ENCODE measurements around the gene MYO18B.
"Not testable (repeated sequence)": the region's sequence is repeated elsewhere in the genome, so short reads cannot be mapped to it uniquely, and the experiment has no call there.

MYO18B gene, protein sequence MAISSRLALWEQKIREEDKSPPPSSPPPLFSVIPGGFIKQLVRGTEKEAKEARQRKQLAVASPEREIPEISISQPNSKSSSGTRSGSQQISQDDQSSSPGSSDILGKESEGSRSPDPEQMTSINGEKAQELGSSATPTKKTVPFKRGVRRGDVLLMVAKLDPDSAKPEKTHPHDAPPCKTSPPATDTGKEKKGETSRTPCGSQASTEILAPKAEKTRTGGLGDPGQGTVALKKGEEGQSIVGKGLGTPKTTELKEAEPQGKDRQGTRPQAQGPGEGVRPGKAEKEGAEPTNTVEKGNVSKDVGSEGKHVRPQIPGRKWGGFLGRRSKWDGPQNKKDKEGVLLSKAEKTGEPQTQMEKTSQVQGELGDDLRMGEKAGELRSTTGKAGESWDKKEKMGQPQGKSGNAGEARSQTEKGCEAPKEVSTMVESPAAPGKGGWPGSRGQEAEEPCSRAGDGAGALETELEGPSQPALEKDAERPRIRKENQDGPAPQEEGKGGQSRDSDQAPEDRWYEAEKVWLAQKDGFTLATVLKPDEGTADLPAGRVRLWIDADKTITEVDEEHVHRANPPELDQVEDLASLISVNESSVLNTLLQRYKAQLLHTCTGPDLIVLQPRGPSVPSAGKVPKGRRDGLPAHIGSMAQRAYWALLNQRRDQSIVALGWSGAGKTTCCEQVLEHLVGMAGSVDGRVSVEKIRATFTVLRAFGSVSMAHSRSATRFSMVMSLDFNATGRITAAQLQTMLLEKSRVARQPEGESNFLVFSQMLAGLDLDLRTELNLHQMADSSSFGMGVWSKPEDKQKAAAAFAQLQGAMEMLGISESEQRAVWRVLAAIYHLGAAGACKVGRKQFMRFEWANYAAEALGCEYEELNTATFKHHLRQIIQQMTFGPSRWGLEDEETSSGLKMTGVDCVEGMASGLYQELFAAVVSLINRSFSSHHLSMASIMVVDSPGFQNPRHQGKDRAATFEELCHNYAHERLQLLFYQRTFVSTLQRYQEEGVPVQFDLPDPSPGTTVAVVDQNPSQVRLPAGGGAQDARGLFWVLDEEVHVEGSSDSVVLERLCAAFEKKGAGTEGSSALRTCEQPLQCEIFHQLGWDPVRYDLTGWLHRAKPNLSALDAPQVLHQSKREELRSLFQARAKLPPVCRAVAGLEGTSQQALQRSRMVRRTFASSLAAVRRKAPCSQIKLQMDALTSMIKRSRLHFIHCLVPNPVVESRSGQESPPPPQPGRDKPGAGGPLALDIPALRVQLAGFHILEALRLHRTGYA (N-terminal part only)

DNA sequence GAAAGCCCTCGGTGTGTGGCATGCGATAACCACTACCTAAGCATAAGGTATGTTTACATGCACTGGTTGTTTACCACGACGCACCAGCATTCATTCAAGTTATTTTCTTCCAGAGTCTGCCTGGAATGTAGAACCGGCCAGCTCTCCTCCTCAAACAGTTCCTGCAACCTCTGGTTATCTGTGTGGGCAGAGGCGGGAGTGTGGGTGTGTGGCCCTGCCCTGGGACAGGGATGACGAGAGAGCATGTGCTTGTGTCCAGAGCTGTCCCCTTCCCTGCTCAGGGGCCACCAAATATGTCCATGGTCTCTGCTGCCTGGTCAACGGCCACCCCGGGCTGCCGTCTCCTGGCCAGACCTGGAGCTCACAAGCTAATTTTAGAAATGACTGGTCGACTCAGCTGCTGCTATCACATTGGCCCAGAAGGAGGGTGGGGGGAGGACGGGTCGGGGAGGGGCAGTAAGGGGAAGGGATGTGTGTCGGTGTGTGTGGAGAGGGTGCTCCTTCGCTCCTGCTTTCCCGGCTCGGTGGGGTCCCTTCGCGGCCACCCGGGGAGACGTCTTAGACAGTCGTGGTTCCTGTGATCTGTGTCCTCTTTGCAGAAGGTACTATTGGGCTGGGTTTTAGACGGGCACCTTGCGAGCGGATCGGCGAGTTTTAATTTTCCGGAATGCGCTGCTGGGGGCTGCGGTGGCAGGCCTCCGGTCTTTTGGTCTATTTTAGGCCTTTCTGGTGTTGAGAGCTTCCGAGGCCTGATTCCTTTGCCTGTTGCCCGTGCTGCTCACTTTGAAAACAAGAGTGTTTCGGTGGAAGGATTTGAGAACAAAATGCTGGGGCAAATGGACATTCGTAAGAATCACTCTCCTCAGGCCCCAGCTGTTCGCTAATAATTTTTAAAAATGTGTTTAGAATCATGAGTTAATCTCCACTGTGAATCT is at the start of gene MYO18B:
Gene MYO18B (plus strand): TSS at position 497 of the 935 bp plus-strand sequence. CDS start 18,905 bp downstream, outside the sequence.
- no peak for DNase-seq (ENCODE audit: low read depth in 2 of 2)

DNA sequence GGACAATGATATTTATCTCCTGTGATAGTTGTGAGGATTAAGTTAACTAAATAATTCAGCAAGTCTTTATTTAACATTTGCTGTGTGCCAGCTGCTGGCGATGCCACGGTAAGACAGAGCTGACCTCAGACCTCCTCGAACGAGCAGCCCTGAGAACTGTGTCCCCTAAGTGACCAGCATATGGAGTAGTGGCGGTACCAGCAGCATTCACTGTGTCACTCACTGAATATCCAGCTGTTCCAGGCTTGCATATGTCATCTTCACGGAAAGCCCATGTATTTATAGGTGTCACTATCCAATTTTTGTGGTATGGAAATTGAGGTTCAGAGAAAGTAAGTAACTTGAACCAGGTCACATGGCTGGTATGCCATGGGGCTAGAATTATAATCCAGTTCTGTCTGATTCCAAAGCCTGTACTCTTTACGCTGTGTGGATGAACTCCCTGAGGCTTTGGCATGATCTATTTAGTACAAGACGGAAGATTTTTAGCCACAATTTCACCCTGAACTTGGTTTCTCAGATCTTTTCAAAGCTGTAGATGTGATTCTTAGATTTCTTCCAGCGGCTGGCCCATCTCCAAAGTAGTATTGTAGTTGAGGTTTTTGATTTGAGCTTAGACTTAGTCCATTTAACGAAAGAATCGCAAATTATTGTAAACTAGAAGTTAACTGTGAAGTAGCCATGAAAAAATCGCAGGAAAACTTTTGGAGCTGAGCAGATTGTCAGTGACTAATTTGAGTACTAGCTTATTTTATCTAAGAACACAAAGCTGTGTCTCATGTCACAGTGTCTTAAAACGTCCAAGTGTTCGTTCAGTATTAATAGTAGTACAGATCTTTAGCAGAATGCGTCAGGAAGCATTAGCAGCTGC is 49.4 kb upstream of the MYO18B start:
- DNase-seq (ENCODE audit: low read depth in 2 of 2), result no peak

DNA sequence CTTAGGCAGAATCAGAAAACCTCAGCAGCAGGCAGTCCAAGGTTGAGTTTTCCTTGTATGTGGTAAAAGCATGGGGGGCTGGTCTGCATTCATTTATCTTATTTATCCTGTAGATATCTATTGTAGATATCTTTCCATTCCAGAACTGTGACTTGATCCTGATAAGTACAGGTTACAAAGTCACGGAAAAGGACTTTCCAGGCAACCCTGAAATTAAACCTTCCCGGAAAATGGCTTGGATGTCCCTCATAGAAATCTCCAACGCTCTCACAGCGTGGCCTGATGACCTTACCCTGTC is 48.8 kb upstream of the MYO18B start:
- no peak for DNase-seq (ENCODE audit: low read depth in 2 of 2)

DNA sequence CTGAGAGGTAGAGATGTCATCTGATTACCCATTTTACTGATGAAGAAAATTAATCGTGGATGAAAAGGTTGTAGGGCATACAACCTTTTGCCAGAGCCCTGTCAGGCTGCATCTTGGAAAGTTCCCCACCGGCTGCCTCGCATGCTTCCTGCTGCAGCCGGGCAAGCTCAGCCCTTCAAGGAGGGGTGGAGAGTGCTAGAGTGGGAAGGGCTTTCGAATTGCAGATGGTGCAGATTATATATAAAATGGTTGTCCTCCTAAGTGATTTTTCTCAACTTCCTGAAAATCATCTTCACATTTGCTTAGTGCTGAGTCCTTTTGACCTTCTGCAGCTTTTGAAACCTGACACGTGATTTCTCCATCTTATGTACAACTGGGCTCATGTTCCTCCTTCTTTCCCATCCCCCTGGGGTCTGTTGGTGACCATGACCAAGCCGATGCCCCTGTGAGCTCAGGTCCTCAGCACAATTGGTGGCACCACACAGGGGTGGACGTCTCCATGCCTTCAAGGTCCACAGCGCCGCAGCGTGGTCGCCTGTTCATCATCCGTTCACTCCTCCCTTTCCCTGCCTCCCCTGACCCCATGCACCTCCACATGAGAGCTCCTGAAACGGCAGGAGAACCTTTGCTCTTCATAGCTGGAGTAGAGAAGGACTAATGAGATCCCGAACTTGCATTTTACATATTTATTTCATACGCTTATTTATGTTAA is 47.6 kb upstream of the MYO18B start:
- DNase-seq (ENCODE audit: low read depth in 2 of 2), result no peak

DNA sequence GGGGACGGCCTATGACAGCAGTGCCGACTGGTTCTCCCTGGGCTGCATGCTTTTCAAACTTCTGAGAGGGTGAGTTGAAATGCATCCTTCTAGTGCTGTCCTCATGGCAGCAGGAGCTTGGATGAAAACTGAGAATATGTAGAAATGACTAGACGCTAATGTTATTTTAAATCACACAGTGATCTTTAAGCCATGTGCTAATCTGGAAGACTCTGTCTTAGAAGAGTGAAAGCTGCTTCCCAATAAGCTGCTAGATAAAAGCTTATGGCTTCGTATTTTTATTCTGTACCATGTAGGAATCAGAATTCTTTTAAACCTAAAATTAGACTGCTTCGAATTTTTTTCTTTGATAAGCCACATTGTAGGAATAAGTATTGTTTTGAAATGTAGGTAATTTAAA is 46.8 kb upstream of the MYO18B start:
- no peak for DNase-seq (ENCODE audit: low read depth in 2 of 2)

DNA sequence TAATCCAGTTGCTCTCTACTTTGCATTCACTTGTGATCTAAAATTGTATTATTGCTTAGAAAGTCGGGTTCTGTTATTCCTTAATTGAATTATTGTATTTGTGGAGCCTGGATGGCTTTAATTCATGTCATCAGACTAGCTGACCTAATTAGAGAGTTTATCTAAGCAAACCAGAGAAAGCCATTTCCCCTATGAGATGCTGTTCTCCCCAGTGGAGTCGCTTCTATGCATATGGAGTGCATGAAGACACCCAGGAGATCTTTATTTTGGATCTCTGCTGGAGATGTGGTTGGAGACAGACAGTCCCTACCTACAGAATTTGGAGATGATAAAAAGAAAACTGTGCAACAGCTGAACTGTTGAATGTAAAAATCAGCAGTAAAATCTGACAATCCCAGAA is 45.2 kb upstream of the MYO18B start:
- DNase-seq (ENCODE audit: low read depth in 2 of 2), result no peak

DNA sequence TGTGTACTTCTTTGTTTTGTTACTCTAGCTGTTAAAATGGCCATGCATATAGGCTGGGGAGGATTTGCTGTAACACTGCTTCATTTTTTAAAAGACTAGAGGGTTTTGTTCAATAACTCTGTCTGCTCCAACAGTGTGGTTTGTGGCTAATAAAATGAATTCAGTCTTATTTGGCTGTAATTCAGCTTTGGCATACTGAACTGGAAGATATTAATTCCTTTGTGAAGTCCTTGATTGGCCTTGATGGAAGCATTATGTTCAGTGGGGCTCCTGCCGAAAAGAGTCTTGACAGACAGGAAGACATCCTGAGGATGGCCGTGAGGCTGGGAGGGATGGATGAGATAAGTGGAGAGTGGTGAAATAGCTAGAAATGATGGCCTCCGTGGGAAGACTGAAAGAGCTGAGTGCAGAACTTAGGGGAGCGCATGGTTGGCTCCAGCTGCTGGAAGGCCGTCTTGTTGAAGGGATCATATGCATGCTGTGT is 44.8 kb upstream of the MYO18B start:
- no peak for DNase-seq (ENCODE audit: low read depth in 2 of 2)

DNA sequence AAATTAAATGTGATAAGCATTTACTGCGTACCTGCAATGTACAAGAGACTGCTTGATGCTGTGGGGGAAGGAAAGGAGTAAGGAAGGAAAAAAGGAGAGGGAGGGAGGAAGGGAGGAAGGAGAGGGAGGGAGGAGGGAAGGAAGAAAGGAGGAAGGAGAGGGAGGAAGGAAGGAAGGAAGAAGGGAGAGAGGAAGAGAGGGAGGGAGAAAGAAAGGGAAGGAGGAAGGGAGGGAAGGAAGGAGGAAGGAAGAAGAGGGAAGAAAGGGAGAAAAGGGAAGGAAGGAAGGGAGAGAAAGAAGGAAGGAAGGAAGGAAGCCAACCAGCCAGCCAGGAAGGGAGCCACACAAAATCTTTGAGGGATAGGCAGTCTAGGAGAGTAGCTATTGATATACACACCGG is 44.0 kb upstream of the MYO18B start:
- no peak for DNase-seq (ENCODE audit: low read depth in 2 of 2)

DNA sequence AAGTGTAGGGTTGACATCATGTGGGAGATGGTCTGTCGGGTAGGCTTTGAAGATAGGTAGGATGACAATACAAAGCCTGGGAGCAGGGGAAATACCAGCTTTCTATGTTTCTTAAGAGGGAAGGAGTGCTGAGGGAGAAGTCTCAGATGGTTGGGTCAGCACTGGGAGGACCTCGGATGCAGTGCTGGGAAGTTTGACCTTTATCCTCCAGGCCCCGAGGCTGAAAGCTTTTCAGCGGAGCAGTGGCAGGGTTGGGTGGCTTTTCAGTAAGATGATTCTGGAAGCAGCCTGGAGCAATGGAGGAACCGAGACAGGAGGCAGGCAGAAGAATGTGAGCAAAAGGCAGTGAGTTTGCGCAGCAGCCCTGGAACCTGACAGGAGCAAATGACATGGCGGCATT is 43.5 kb upstream of the MYO18B start:
- DNase-seq (ENCODE audit: low read depth in 2 of 2), result no peak

DNA sequence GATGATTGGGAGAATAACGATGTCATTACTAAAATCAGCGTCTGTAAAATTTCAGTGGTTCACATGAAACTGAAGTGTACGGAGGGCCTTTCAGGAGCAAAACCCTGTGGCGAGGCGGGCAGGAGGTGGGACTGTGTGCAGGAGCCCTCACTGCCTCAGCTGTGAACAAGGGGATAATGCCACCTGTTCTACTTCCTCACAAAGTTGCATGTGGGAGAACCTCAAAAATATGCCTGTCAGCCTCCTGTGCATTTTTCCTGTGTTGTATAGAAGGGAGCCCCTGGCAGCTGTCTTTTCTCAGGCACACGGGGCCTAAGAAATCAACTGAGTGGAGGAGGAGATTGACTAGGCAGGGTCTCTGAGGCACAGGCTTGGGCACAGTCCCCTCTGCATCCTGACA is 43.0 kb upstream of the MYO18B start:
- DNase-seq (ENCODE audit: low read depth in 2 of 2), result no peak

DNA sequence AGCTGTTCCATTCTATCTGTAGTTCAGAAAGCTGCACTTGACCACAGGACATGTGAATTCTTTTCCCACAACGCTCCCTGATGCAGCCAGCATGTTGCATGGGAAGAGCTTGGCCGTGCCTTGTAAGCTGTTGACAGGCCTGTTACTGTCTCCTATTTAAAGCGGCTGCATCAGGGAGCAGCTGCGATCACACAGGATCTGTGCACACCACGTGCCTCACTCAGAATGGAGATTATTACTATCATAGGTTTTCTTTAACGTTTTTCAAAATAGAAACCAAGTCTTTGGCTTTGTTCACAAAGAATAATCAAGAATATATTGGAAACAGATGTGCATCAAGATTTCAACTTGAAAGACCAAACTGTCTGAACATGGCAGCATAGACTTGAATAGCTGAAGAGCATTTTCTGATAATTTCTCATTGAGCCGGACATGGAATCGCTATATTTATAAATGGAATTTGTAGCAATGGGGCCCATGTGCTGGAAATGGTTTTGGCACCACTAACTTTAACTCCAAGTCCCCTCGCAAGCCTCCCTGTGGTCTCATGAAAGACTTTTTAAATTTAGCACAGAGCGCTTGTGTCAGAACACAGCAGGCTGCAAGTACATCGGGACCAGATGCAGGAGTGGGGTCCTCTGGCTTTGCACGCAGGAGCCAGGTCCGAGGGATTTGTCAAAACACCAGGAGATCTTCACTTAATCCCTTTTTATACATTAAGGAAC is 40.8 kb upstream of the MYO18B start:
- DNase-seq (ENCODE audit: low read depth in 2 of 2), result no peak

DNA sequence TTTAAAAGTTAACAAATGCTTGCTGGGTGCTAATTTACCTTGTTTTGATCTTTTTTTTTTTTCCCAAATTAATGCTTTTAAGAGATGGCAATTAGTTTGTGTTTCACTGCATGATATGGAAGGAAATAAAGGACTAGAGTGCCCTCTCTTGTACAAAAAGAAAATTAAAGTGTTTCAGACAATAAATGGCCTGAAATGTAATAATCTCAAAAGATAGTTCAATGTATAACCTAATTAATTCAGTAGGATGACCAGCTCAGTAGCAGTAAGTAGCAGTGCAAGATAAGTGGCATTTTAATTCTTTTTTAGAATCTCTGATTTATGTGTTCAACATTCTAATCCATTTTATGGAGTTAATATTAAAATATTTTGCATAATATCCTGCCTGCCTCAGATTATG is 39.9 kb upstream of the MYO18B start:
- DNase-seq (ENCODE audit: low read depth in 2 of 2), result no peak

DNA sequence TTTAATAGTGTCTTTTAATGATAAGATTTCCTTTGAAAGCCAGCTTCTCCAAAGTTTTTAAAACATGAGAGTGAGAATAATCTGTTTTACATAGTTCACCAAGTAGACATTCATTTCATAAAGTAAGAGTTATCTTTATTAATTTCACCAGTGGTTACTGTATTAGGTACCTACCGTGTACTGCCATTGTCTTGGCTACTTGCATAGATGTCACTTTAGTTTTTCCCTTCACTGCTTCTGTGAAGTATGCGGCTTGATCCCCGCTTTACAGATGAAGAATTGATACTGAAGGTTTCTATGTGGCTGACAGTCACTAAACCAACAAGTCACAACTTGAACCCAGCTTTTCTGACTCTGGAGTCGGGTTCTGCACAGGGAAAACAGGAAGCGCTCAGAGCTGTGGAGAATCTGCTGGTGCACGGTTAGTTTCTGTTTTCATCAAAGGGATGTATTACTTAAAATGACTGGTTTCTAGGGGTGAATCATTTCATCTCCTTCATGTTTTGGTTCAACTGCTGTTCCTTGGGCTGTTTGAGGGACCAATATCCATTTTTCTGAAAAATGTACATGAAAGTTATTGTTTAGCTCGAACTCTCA is 39.3 kb upstream of the MYO18B start:
- no peak for DNase-seq (ENCODE audit: low read depth in 2 of 2)

DNA sequence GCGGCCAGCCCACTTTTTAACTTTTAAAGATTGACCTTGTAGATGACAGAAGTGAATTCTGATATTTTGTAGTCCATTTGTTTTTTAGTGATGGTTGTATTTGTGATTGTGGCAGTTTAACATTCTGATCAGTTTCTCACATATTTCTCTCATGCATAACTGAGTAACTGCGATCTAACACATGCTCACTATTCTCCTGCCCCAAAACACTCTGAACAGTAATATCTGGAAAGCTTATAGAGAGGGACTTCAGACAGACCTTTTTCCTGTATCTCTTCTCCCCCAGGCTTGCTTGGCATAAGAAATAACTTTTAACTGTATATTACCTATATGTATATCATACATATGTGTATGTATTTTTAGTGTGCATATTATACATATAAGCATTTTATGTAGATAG is 37.3 kb upstream of the MYO18B start:
- DNase-seq (ENCODE audit: low read depth in 2 of 2), result no peak

DNA sequence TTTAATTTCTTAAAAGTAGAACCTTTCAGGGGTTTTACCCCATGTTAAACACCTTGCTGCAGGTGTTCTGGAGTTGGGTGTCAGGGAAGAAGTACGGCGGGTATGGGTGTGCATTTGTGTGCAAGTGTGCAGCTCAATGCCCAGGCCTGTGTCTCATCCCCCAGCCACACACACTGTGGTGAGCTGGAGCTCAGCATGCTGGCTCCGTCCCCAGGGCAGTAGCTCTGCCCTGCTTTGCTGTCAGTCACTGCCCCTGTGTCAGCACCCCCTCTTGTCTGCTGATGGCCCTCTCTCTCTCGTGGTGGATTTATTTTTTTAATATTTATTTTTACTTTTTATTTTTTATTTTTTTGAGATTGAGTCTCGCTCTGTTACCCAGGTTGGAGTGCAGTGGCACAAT is 35.8 kb upstream of the MYO18B start:
- DNase-seq (ENCODE audit: low read depth in 2 of 2), result no peak

DNA sequence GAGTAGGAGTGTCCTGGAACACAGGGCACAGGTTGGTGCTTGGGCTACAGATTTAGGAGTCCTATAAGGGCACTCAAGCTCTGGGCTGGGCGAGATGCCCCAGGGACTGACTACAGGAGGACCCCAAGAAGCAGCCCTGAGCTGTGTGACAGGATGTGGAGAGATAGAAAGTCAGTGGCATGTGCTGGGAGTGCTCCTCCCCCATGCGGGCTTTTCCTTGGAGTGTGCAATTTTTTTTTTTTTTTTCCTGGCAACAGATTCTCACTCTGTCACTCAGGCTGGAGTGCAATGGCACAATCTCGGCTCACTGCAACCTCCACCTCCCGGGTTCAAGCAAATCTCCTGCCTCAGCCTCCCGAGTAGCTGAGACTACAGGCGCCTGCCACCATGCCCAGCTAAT is 33.6 kb upstream of the MYO18B start:
- DNase-seq (ENCODE audit: low read depth in 2 of 2), result not testable (repeated sequence)

DNA sequence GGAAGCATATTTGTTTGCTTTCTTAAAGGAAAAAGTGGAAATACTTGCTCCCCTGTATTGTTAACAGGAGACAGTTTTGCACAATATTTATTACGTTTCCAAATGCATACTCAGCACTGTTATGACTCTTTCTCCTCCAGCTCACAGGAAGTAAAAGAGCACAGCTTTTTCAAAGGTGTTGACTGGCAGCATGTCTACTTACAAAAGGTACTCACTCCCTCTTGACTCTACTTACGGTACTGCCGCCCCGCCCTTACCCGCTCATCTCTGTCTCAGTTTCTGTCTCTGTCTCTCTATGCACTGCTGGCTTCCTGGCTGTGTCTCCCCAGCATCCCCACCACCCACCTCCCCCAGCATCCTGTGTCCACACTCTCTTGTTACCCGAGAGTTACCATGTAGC is 32.2 kb upstream of the MYO18B start:
- peak; percentile 8 to 19 for DNase-seq (ENCODE audit: low read depth in 2 of 2)

DNA sequence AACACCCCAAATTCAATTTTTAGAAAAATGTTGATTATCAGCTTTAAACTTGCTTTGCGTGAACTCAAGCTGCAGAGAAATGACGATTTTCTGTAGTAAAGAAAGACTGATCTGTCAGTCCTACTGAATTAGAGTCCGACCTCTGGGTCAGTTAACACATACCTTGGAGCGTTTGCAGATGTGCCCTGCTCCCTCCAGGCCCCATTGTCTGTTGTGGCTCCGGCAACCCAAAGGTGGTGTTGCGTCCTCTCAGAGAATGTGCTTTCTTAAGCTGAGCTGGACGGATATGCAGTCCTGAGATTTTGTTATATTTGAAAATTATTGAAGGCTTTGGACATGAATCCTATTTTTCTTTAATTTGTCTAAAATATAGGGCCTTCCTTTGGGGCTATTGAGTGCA is 31.5 kb upstream of the MYO18B start:
- no peak for DNase-seq (ENCODE audit: low read depth in 2 of 2)
